ENCODE data around the gene ZNF628. TPM values are rescaled to one million over a fixed set of nuclear protein-coding genes. Genes with fewer than 3 reads are reported as not detected.
"Not testable (repeated sequence)": the region's sequence is repeated elsewhere in the genome, so short reads cannot be mapped to it uniquely, and the experiment has no call there.

Gene ZNF628
- total RNA-seq, 4 donors from 2014 or later = 2.4 to 13.0 (median 4.9) TPM

- no peak for ATAC-seq
- Histone ChIP-seq H3K4me1 (peaks cover 0 to 35% (median 2%) of the 10 kb centered on the region in 3 donors), H3K36me3 (no peaks in the 10 kb centered on the region), H3K9me3 (no peaks in the 10 kb centered on the region), H3K27ac (no peak overlapping the region), H3K27me3 (peaks cover 88% of the 10 kb centered on the region), H3K4me3 (no peak overlapping the region)
- TF ChIP-seq POLR2A (IDR thresholded peaks at IDR 0.05) (no peak), EP300 (IDR thresholded peaks at IDR 0.05) (no peak), CTCF (IDR thresholded peaks at IDR 0.05) (no peak), POLR2AphosphoS5 (IDR thresholded peaks at IDR 0.05) (no peak)
- WGBS, 2 donors (ENCODE audit: low coverage in 1 of 2) = 37 to 50% methylated on average over 10 to 16 of the region's 18 CpGs
Observed at GRCh38 chr19:55443824-55444480, 32.5 kb upstream of the ZNF628 start.

- TF ChIP-seq POLR2A (IDR thresholded peaks at IDR 0.05) (no peak), EP300 (IDR thresholded peaks at IDR 0.05) (no peak), POLR2AphosphoS5 (IDR thresholded peaks at IDR 0.05) (no peak), CTCF (IDR thresholded peaks at IDR 0.05) (no peak)
- 42% methylated on average over 10 of the region's 11 CpGs; no CpG with 5 or more reads in 1 of the 2 donors for WGBS, 2 donors (ENCODE audit: low coverage in 1 of 2)
- Histone ChIP-seq H3K27ac (no peak overlapping the region), H3K36me3 (no peaks in the 10 kb centered on the region), H3K27me3 (peaks cover 88% of the 10 kb centered on the region), H3K4me1 (peaks cover 0 to 35% (median 2%) of the 10 kb centered on the region in 3 donors), H3K4me3 (no peak overlapping the region), H3K9me3 (no peaks in the 10 kb centered on the region)
- no peak for ATAC-seq
Observed at GRCh38 chr19:55444646-55445045, 31.8 kb upstream of the ZNF628 start.

GRCh38 chr19:55446060-55446459, 30.4 kb upstream of the ZNF628 start:
- WGBS, 2 donors (ENCODE audit: low coverage in 1 of 2) = 63 to 72% methylated on average over 6 to 7 of the region's 8 CpGs
- Histone ChIP-seq H3K4me3 (no peak overlapping the region), H3K27me3 (peaks cover 86% of the 10 kb centered on the region), H3K27ac (no peak overlapping the region), H3K4me1 (peaks cover 0 to 27% (median 3%) of the 10 kb centered on the region in 3 donors), H3K36me3 (no peaks in the 10 kb centered on the region), H3K9me3 (no peaks in the 10 kb centered on the region)
- ATAC-seq = no peak
- TF ChIP-seq POLR2A (IDR thresholded peaks at IDR 0.05) = no peak
- no peak for TF ChIP-seq CTCF (IDR thresholded peaks at IDR 0.05)
- TF ChIP-seq EP300 (IDR thresholded peaks at IDR 0.05) = no peak
- TF ChIP-seq POLR2AphosphoS5 (IDR thresholded peaks at IDR 0.05) = no peak

GRCh38 chr19:55447421-55448174, 28.8 kb upstream of the ZNF628 start:
- Histone ChIP-seq H3K27me3 (peaks cover 86% of the 10 kb centered on the region), H3K27ac (no peak overlapping the region), H3K4me1 (peaks cover 0 to 28% (median 14%) of the 10 kb centered on the region in 3 donors), H3K9me3 (no peaks in the 10 kb centered on the region), H3K4me3 (no peak overlapping the region), H3K36me3 (no peaks in the 10 kb centered on the region)
- TF ChIP-seq CTCF (IDR thresholded peaks at IDR 0.05) (no peak), EP300 (IDR thresholded peaks at IDR 0.05) (no peak), POLR2AphosphoS5 (IDR thresholded peaks at IDR 0.05) (no peak), POLR2A (IDR thresholded peaks at IDR 0.05) (no peak)
- no peak for ATAC-seq
- WGBS, 2 donors (ENCODE audit: low coverage in 1 of 2) = 56% methylated on average over 3 of the region's 16 CpGs; no CpG with 5 or more reads in 1 of the 2 donors

GRCh38 chr19:55448175-55448490, 28.3 kb upstream of the ZNF628 start:
- Histone ChIP-seq H3K27me3 (peaks cover 85% of the 10 kb centered on the region), H3K4me1 (peaks cover 0 to 28% (median 14%) of the 10 kb centered on the region in 3 donors)
- WGBS, 2 donors (ENCODE audit: low coverage in 1 of 2) = 69% methylated on average over 2 of the region's 5 CpGs; no CpG with 5 or more reads in 1 of the 2 donors
- not testable (repeated sequence) for H3K9me3 ChIP-seq, H3K36me3 ChIP-seq, H3K27ac ChIP-seq, ATAC-seq, H3K4me3 ChIP-seq

All from gastroesophageal sphincter (tissue), 4 donors.